ENCODE results near the gene MICAL3. TPM values are rescaled to one million over a fixed set of nuclear protein-coding genes. Genes with fewer than 3 reads are reported as not detected.

Gene MICAL3
- total RNA-seq, 1 donor from 2014 or later, result 31.2 TPM

DNA sequence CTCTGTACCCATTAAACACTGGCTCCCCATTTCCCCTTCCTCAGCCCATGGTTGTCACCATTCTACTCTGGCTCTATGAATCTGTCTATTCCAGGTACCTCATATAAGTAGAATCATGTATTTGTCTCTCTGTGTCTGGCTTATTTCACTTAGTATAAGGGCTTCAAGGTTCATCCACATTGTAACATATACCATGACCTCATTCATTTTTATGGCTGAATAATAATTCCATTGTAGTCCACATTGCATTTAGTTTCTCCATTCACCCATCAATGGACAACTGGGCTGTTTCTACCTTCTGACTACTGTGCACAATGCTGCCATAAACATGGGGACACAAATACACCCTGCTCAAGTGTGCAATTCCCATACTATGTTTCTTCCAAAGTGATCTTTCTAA lies 97.3 kb downstream of the MICAL3 start:
- Histone ChIP-seq H3K27me3 (no peaks in the 10 kb centered on the region), H3K4me3 (no peak overlapping the region), H3K27ac (no peak overlapping the region), H3K9me3 (no peaks in the 10 kb centered on the region), H3K4me1 (peaks cover 31% of the 10 kb centered on the region), H3K36me3 (no peaks in the 10 kb centered on the region)
- TF ChIP-seq, protein P1, sequence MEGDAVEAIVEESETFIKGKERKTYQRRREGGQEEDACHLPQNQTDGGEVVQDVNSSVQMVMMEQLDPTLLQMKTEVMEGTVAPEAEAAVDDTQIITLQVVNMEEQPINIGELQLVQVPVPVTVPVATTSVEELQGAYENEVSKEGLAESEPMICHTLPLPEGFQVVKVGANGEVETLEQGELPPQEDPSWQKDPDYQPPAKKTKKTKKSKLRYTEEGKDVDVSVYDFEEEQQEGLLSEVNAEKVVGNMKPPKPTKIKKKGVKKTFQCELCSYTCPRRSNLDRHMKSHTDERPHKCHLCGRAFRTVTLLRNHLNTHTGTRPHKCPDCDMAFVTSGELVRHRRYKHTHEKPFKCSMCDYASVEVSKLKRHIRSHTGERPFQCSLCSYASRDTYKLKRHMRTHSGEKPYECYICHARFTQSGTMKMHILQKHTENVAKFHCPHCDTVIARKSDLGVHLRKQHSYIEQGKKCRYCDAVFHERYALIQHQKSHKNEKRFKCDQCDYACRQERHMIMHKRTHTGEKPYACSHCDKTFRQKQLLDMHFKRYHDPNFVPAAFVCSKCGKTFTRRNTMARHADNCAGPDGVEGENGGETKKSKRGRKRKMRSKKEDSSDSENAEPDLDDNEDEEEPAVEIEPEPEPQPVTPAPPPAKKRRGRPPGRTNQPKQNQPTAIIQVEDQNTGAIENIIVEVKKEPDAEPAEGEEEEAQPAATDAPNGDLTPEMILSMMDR (IDR thresholded peaks at IDR 0.05), result no peak
- DNase-seq (no peak), ATAC-seq (no peak)
- intact Hi-C loops (cut with DNase I), result no loop called here

DNA sequence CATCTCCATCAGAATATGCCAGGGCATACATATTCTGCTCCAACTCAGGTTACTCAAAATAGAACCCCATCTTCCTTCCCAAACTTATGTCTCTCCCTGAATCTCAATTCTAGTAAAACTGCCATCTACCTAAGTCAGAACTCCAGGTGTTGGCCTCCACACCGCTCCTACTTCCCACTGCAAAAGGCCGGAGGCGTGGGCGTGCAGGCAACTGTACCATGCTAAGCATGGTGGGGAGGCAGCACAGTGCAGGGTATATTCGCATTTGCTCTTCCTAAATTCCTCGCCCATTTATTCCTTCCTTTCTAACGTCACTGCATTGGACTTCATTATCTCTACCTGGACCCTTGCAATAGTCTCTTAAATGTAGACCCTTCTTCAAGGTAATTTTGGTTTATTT lies 97.8 kb downstream of the MICAL3 start:
- DNase-seq (no peak), ATAC-seq (no peak)
- Histone ChIP-seq H3K9me3 (no peaks in the 10 kb centered on the region), H3K4me1 (peaks cover 35% of the 10 kb centered on the region), H3K4me3 (no peak overlapping the region), H3K27me3 (no peaks in the 10 kb centered on the region), H3K27ac (no peak overlapping the region), H3K36me3 (no peaks in the 10 kb centered on the region)
- TF ChIP-seq, protein P1 (IDR thresholded peaks at IDR 0.05), result no peak
- intact Hi-C loops (cut with DNase I), result no loop called here

DNA sequence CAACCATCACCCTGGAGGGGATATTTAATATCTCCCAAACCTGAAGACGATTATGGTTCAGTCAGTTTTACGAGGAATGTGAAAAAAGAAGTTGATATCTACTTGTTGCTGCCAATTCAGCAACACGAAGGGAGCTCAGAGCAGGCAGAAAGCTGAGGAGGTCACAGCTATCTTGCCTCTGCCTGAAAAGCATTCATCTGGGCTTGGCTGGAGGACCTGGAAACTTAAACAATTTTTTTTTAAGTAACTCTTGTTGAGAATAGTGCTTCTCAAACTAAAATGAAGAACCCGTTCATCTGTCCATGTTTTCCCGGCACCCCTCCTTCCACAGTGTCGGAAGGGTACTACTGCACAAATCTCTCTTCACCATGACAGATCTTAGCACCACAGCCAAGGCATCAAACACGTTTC lies 98.9 kb downstream of the MICAL3 start:
- DNase-seq (no peak), ATAC-seq (no peak)
- H3K27me3 ChIP-seq, result no peaks in the 10 kb centered on the region
- no peak overlapping the region for H3K4me3 ChIP-seq
- peaks cover 44% of the 10 kb centered on the region for H3K4me1 ChIP-seq
- no peak overlapping the region for H3K27ac ChIP-seq
- intact Hi-C loops (cut with DNase I), result no loop called here
- no peaks in the 10 kb centered on the region for H3K9me3 ChIP-seq
- TF ChIP-seq, protein P1 (IDR thresholded peaks at IDR 0.05), result no peak
- no peaks in the 10 kb centered on the region for H3K36me3 ChIP-seq

DNA sequence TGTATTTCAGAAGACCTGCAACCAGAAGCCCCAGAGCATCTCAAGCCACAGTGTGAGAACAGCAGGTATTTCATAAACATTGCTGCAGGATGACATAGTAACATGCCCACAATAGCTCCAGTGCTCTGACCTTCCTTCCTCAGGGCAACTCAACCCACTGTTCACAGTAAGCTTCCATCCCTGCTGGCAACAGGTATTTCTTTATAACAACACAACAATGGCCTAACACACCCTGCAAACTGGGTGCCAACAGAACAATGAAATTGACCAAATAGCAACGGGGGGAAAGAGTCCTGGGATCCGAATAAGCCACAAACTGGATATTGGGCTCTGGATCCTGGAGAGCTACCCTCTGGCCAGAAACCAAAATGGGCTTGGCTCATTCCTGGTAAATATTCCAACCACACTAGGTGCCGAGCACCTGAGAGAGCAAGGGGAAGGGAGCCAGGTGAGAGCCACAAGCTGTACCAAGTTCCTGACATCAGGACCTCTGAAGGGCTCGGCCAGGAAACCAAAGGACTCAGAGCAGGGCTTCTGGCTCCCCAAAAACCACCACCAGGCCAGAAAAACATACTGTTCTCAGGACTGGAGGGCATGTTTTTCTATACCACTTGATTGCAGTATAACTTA lies 99.5 kb downstream of the MICAL3 start:
- intact Hi-C loops (cut with DNase I), result no loop called here
- H3K9me3 ChIP-seq, result no peaks in the 10 kb centered on the region
- H3K27me3 ChIP-seq, result no peaks in the 10 kb centered on the region
- DNase-seq (no peak), ATAC-seq (no peak)
- TF ChIP-seq, protein P1 (IDR thresholded peaks at IDR 0.05), result no peak
- H3K4me1 ChIP-seq, result peaks cover 50% of the 10 kb centered on the region
- H3K4me3 ChIP-seq, result no peak overlapping the region
- H3K36me3 ChIP-seq, result no peaks in the 10 kb centered on the region
- no peak overlapping the region for H3K27ac ChIP-seq

DNA sequence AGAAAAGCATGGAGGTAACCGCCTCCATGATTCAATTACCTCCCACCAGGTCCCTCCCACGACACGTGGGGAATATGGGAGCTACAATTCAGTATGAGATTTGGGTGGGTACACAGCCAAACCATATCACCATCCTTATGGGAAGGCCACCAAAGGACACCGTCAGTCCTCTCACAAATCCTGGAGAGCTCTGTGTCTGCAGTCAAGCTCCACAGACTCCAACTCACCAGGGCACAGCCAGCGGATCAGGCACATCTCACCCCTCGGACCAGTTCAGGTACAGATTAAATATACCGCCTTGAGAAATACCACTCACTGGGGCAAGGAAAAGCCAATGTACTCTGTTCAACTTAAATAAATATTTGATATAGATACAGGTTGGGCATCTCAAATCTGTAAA lies 100.3 kb downstream of the MICAL3 start:
- TF ChIP-seq, protein P1 (IDR thresholded peaks at IDR 0.05), result no peak
- intact Hi-C loops (cut with DNase I), result no loop called here
- no peaks in the 10 kb centered on the region for H3K9me3 ChIP-seq
- no peak for DNase-seq
- H3K27ac ChIP-seq, result no peak overlapping the region
- ATAC-seq, result no peak
- no peak overlapping the region for H3K4me3 ChIP-seq
- no peaks in the 10 kb centered on the region for H3K36me3 ChIP-seq
- H3K4me1 ChIP-seq, result peaks cover 57% of the 10 kb centered on the region
- no peaks in the 10 kb centered on the region for H3K27me3 ChIP-seq

Data from upper lobe of right lung (tissue), 1 donor.